ENCODE results near the gene IL17RE. TPM values are rescaled to one million over a fixed set of nuclear protein-coding genes. Genes with fewer than 3 reads are reported as not detected.

IL17RE gene
- total and polyA plus RNA-seq, 2 of the 13 experiments (the other 11 are each of a cell fraction or from before 2014, with no cell fraction given): 14.5 to 24.1 TPM

DNA sequence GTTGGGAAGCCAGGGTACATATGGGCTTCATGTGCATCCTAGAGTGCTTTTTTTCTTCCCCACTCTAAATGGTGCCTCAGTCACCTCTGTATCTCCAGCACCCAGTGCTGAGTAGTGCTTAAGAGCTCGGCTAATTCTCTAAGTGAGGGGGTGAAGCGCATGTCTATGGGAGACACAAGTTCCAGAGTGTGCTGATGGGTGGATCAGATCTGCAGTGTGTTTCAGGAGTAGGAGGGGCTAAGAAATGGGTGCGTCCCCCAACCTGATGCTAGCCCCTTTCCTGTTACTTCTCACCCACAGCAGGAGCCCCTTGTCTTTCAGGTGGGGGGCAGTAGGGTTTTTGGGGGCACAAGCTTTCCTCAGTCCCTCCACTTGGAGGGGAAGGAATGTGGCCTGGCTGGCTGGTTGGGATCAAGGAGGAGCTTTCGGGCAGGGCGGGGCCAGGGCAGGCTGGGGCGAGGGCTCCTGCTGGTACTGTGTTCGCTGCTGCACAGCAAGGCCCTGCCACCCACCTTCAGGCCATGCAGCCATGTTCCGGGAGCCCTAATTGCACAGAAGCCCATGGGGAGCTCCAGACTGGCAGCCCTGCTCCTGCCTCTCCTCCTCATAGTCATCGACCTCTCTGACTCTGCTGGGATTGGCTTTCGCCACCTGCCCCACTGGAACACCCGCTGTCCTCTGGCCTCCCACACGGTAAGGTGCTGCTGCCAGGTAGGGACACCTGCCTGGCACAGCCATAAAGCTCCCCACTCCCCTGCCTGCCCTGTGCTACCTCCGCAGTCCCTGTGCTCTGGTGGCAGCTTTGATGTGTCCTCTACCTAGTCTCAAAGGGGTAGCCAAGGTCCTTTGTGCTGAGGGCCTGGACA lies at the start of gene IL17RE (continued):
- TF ChIP-seq, protein P1, sequence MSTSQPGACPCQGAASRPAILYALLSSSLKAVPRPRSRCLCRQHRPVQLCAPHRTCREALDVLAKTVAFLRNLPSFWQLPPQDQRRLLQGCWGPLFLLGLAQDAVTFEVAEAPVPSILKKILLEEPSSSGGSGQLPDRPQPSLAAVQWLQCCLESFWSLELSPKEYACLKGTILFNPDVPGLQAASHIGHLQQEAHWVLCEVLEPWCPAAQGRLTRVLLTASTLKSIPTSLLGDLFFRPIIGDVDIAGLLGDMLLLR (CRISPR knock-in tag; IDR thresholded peaks at IDR 0.05): peak; percentile 89; the same call in 1 of the 2 replicates
- peak; percentile 44; the same call in 1 of the 2 replicates for TF ChIP-seq GABPB1 (CRISPR knock-in tag; IDR thresholded peaks at IDR 0.05)
- no peak for TF ChIP-seq SP4 (CRISPR knock-in tag; IDR thresholded peaks at IDR 0.05)
- no peak for TF ChIP-seq PLRG1 (conservative IDR thresholded peaks at IDR 0.05)
- TF ChIP-seq, protein P2, sequence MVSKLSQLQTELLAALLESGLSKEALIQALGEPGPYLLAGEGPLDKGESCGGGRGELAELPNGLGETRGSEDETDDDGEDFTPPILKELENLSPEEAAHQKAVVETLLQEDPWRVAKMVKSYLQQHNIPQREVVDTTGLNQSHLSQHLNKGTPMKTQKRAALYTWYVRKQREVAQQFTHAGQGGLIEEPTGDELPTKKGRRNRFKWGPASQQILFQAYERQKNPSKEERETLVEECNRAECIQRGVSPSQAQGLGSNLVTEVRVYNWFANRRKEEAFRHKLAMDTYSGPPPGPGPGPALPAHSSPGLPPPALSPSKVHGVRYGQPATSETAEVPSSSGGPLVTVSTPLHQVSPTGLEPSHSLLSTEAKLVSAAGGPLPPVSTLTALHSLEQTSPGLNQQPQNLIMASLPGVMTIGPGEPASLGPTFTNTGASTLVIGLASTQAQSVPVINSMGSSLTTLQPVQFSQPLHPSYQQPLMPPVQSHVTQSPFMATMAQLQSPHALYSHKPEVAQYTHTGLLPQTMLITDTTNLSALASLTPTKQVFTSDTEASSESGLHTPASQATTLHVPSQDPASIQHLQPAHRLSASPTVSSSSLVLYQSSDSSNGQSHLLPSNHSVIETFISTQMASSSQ (IDR thresholded peaks at IDR 0.05; ENCODE audit: low read depth): no peak
- TF ChIP-seq, protein P2 (CRISPR knock-in tag; IDR thresholded peaks at IDR 0.05; ENCODE audit: borderline replicate concordance): peak; percentile 55; the same call in 1 of the 2 replicates
- TF ChIP-seq CREM (IDR thresholded peaks at IDR 0.05): no peak
- no peak for TF ChIP-seq CREM (CRISPR knock-in tag; IDR thresholded peaks at IDR 0.05)
- no peak for TF ChIP-seq ZNF383 (CRISPR knock-in tag; IDR thresholded peaks at IDR 0.05; ENCODE audit: borderline replicate concordance)
- TF ChIP-seq MAFK (conservative IDR thresholded peaks at IDR 0.05 in 1 of 2, IDR thresholded peaks at IDR 0.05 in 1 of 2; ENCODE audit: low read length in 2 of 2): no peak
- no peak for TF ChIP-seq SAFB2 (CRISPR knock-in tag; IDR thresholded peaks at IDR 0.05; ENCODE audit: borderline replicate concordance, low read depth)
- TF ChIP-seq SRSF1 (optimal IDR thresholded peaks at IDR 0.05; ENCODE audit: low read depth, low read length): no peak
- no peak for TF ChIP-seq EEA1 (CRISPR knock-in tag; IDR thresholded peaks at IDR 0.05; ENCODE audit: borderline replicate concordance)
- TF ChIP-seq ZBTB7B (CRISPR knock-in tag; IDR thresholded peaks at IDR 0.05): peak; percentile 70; the same call in 1 of the 2 replicates
- peak; percentile 36; the same call in 1 of the 2 replicates for TF ChIP-seq HOXA3 (CRISPR knock-in tag; IDR thresholded peaks at IDR 0.05)
- no peak for TF ChIP-seq ATAD3A (CRISPR knock-in tag; IDR thresholded peaks at IDR 0.05)
- TF ChIP-seq MTF2 (CRISPR knock-in tag; IDR thresholded peaks at IDR 0.05; ENCODE audit: borderline replicate concordance): peak; percentile 82; the same call in 1 of the 2 replicates
- TF ChIP-seq RFX5 (IDR thresholded peaks at IDR 0.05; ENCODE audit: low read depth, low read length): no peak
- no peak for TF ChIP-seq ZNF558 (CRISPR knock-in tag; IDR thresholded peaks at IDR 0.05; ENCODE audit: borderline replicate concordance)
- TF ChIP-seq, protein P3, sequence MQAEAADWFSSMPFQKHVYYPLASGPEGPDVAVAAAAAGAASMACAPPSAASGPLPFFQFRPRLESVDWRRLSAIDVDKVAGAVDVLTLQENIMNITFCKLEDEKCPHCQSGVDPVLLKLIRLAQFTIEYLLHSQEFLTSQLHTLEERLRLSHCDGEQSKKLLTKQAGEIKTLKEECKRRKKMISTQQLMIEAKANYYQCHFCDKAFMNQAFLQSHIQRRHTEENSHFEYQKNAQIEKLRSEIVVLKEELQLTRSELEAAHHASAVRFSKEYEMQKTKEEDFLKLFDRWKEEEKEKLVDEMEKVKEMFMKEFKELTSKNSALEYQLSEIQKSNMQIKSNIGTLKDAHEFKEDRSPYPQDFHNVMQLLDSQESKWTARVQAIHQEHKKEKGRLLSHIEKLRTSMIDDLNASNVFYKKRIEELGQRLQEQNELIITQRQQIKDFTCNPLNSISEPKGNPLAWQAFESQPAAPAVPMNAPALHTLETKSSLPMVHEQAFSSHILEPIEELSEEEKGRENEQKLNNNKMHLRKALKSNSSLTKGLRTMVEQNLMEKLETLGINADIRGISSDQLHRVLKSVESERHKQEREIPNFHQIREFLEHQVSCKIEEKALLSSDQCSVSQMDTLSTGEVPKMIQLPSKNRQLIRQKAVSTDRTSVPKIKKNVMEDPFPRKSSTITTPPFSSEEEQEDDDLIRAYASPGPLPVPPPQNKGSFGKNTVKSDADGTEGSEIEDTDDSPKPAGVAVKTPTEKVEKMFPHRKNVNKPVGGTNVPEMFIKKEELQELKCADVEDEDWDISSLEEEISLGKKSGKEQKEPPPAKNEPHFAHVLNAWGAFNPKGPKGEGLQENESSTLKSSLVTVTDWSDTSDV (CRISPR knock-in tag; IDR thresholded peaks at IDR 0.05): 0 out of 2 replicates have a peak, but pooled peaks have one; percentile 31
- no peak for TF ChIP-seq TCF7L2 (IDR thresholded peaks at IDR 0.05; ENCODE audit: low read depth, low read length)
- TF ChIP-seq HDAC2 (CRISPR knock-in tag; IDR thresholded peaks at IDR 0.05): 0 out of 2 replicates have a peak, but pooled peaks have one; percentile 53
- TF ChIP-seq RORA (CRISPR knock-in tag; IDR thresholded peaks at IDR 0.05): no peak
- no peak for TF ChIP-seq ZNF572 (CRISPR knock-in tag; IDR thresholded peaks at IDR 0.05)

All from HepG2 (cell line).